GM06990 (cell line): Measurements from ENCODE around the gene PLEKHO2.

Experiments
- DNase-seq: peaks from one replicate; pipeline ENCODE4 v3.0.0-alpha.2; 2011; ENCODE audit not compliant: insufficient read length; ENCODE audit errors: extremely low read depth
- H3K27me3 ChIP-seq: replicated peaks from 2 replicates; pipeline ENCODE4 v1.6.0; 2011; ENCODE audit warnings: low read length; ENCODE audit not compliant: control insufficient read depth, insufficient read depth
- H3K36me3 ChIP-seq: 2 replicates; pipeline ENCODE4 v1.5.1; 2011; ENCODE audit warnings: low read length; ENCODE audit not compliant: control insufficient read depth, insufficient read depth
- H3K4me3 ChIP-seq: replicated peaks from 2 replicates; pipeline ENCODE4 v1.5.1; 2011; ENCODE audit warnings: low read depth, mild to moderate bottlenecking, control low read depth, low read length
- TF ChIP-seq, protein P1 (sequence below): IDR thresholded peaks from 2 replicates; pipeline ENCODE4 v1.5.1; 2011; ENCODE audit warnings: low read length, control low read depth, mild to moderate bottlenecking, inconsistent platforms; ENCODE audit not compliant: insufficient read depth, poor library complexity, severe bottlenecking

PLEKHO2 gene

DNA sequence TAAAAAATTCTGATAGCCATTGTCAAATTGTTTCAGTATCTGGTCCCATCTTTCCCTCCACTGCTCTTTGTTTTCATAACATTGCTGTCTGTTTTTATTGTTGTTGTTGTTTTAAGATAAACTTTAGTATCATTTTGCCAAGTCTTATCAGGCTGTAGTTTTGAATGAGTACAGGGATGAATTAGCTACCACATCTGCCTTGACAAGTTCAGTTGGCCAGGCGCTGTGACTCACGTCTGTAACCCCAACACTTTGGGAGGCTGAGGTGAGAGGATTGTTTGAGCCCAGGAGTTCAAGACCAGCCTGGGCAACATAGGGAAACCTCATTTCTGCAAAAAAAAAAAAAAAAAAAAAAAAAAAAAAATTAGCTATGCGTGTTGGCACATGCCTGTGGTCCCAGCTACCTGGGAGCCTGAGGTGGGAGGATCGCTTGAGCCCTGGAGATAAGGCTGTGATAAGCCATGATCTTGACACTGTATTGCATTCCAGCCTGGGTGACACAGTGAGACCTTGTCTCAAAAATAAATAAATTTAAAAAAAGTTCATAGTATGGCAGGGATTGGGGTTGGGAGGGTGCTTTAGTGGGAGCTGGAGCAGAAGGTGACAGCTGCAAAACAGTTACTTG lies 61.7 kb downstream of the PLEKHO2 start:
- TF ChIP-seq, protein P1, sequence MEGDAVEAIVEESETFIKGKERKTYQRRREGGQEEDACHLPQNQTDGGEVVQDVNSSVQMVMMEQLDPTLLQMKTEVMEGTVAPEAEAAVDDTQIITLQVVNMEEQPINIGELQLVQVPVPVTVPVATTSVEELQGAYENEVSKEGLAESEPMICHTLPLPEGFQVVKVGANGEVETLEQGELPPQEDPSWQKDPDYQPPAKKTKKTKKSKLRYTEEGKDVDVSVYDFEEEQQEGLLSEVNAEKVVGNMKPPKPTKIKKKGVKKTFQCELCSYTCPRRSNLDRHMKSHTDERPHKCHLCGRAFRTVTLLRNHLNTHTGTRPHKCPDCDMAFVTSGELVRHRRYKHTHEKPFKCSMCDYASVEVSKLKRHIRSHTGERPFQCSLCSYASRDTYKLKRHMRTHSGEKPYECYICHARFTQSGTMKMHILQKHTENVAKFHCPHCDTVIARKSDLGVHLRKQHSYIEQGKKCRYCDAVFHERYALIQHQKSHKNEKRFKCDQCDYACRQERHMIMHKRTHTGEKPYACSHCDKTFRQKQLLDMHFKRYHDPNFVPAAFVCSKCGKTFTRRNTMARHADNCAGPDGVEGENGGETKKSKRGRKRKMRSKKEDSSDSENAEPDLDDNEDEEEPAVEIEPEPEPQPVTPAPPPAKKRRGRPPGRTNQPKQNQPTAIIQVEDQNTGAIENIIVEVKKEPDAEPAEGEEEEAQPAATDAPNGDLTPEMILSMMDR: no peak

DNA sequence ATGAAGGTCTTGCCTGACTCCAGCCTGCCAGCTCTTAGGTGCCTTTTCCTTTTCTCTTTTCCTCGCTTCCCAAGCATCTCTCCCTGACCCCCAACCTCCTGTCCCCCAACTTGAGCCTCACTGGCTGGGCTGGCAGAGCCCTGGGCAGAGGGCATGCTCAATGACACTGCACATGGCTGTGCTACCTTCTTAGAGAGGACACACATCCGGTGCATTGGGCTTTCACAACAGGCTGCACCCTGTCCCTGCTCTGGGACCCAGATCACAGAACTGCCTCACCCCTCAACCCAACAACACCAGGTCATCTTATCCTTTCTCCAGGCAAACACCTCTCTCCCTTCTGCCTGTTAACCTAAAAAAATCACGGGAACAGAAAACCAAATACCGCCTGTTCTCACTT lies 62.5 kb downstream of the PLEKHO2 start:
- H3K27me3 ChIP-seq: no peaks in the 10 kb centered on the region
- TF ChIP-seq, protein P1: no peak
- DNase-seq: no peak
- no peak overlapping the region for H3K4me3 ChIP-seq
- no peaks in the 10 kb centered on the region; the same call in 1 of the 2 replicates for H3K36me3 ChIP-seq

More for the DNA sequence above, 61.7 kb downstream of the PLEKHO2 start:
- DNase-seq: no peak
- no peaks in the 10 kb centered on the region for H3K27me3 ChIP-seq
- H3K4me3 ChIP-seq: no peak overlapping the region
- H3K36me3 ChIP-seq: no peaks in the 10 kb centered on the region; the same call in 1 of the 2 replicates

DNA sequence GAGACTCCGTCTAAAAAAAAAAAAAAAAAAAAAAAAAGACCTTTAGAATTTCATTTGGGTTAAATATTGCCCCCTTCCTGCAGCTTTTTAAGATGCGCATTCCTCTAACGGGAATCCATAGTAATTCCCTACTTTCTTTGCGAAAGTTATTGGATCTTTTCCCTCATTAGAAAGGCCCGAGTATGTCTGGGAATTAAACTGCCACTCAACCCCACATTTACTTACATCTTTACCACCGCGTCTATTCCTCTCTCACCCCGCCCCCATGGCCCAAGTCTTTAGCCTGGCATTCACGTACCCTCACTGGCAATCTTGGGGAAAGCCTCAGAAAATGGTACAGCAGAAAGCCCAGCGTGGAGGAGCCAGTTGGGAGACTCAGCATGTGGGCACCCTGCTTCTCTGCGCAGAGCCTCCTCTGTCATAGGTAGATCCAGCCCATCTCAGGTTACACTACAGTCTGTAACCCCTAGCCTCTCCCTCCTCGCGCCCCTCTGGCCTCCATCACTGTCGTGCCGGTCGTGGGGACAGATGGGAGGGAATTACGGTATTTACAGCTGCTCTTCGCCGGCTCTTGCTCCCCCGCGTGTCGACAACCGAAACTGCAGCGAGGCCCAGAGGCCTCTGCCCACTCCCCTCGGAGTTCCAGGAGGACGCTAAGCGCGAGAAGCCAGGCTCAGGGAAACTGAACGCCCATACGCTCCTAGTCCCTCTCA lies 63.6 kb downstream of the PLEKHO2 start:
- peak; percentile 80 for DNase-seq
- Histone ChIP-seq H3K4me3 (peak overlapping the region; percentile 31), H3K27me3 (no peaks in the 10 kb centered on the region), H3K36me3 (no peaks in the 10 kb centered on the region)
- TF ChIP-seq, protein P1: peak; percentile 89

DNA sequence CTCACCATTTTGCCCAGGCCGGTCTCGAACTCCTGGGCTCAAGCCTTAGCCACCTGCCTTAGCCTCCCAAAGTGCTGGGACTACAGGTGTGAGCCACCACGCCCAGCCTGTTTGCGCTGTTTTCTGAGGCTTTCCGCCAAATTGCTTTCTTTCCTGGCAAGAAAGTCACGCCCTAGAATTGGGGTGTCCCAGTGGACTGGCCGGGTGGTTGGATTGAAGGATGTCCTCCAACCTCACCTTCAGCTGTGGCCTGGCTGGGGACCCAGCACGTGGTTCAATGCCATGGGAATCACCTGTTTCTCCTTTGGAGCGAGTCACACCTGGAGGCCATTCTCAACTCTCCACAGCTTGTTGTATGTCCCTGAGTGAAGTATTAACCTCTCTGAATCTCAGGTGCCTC lies 64.2 kb downstream of the PLEKHO2 start:
- TF ChIP-seq, protein P1: no peak
- no peak for DNase-seq
- Histone ChIP-seq H3K4me3 (no peak overlapping the region), H3K36me3 (no peaks in the 10 kb centered on the region), H3K27me3 (no peaks in the 10 kb centered on the region)

DNA sequence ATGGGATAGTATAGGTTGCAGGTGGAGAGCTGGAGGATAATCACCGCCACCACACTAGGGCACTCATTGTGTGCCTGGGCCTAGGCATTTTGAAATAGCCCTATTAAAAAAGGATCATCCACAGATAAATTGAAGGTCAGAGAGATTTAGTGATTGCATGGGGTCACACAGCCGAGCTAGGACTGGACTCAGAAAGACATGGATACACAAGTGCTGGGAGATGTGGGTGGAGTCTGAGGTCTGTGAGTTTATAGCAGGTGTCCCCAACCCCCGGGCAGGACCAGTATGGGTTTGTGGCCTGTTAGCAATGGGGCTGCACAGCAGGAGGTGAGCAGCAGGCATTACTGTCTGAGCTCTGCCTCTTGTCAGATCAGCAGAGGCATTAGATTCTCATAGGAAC lies 64.7 kb downstream of the PLEKHO2 start:
- TF ChIP-seq, protein P1: no peak
- Histone ChIP-seq H3K27me3 (no peaks in the 10 kb centered on the region), H3K4me3 (no peak overlapping the region), H3K36me3 (no peaks in the 10 kb centered on the region)
- DNase-seq: no peak
